H9 (cell line): ENCODE measurements around the gene GRB14. TPM values are rescaled to one million over a fixed set of nuclear protein-coding genes. Genes with fewer than 3 reads are reported as not detected.

Experiments used
- DNase-seq: peaks from one replicate; pipeline ENCODE4 v3.0.0-alpha.2; 2017
- H2AFZ ChIP-seq: one replicate; pipeline ENCODE4 v1.6.1; 2013; ENCODE audit warnings: mild to moderate bottlenecking, low read length, control low read depth, moderate library complexity
- H2AK5ac ChIP-seq: 2 replicates; pipeline ENCODE4 v1.6.1; 2013; ENCODE audit warnings: low read length, control low read depth, mixed read lengths; ENCODE audit not compliant: insufficient read length
- H2BK120ac ChIP-seq: one replicate; pipeline ENCODE4 v1.6.1; 2013; ENCODE audit warnings: low read depth, mild to moderate bottlenecking, low read length, control low read depth, inconsistent platforms; ENCODE audit not compliant: poor library complexity, severe bottlenecking
- H2BK12ac ChIP-seq: 2 replicates; pipeline ENCODE4 v1.6.1; 2013; ENCODE audit warnings: low read length, control low read depth, mixed read lengths, low read depth; ENCODE audit not compliant: insufficient read length
- H2BK15ac ChIP-seq: 2 replicates; pipeline ENCODE4 v1.6.1; 2013; ENCODE audit warnings: low read depth, low read length, control low read depth
- H2BK20ac ChIP-seq: one replicate; pipeline ENCODE4 v1.6.1; 2013; ENCODE audit warnings: low read depth, mild to moderate bottlenecking, low read length, control low read depth, inconsistent platforms; ENCODE audit not compliant: poor library complexity, severe bottlenecking
- H2BK5ac ChIP-seq: 2 replicates; pipeline ENCODE4 v1.6.1; 2013; ENCODE audit warnings: low read length, control low read depth, mixed read lengths; ENCODE audit not compliant: insufficient read length
- H3K14ac ChIP-seq: 2 replicates; pipeline ENCODE4 v1.6.1; 2013; ENCODE audit warnings: low read length, control low read depth; ENCODE audit not compliant: insufficient read depth
- H3K18ac ChIP-seq: 2 replicates; pipeline ENCODE4 v1.6.1; 2013; ENCODE audit warnings: low read depth, mild to moderate bottlenecking, mixed read lengths, low read length, control low read depth; ENCODE audit not compliant: insufficient read length
- H3K23ac ChIP-seq: 2 replicates; pipeline ENCODE4 v1.6.1; 2013; ENCODE audit warnings: low read length, control low read depth, mixed read lengths, low read depth; ENCODE audit not compliant: insufficient read length
- H3K23me2 ChIP-seq: 2 replicates; pipeline ENCODE4 v1.6.1; 2013; ENCODE audit warnings: low read depth, mild to moderate bottlenecking, mixed read lengths, low read length, control low read depth; ENCODE audit not compliant: insufficient read length, poor library complexity, severe bottlenecking
- H3K27ac ChIP-seq: 2 replicates; pipeline ENCODE4 v1.5.1; 2013; ENCODE audit warnings: low read length, control low read depth, mixed read lengths, low read depth; ENCODE audit not compliant: insufficient read length
- H3K27me3 ChIP-seq: 2 replicates; pipeline ENCODE4 v1.6.1; 2013; ENCODE audit warnings: low read length, control low read depth, inconsistent platforms; ENCODE audit not compliant: insufficient read depth
- H3K4ac ChIP-seq: 2 replicates; pipeline ENCODE4 v1.6.1; 2013; ENCODE audit warnings: low read depth, mild to moderate bottlenecking, control low read depth, inconsistent platforms, low read length, moderate library complexity
- H3K4me1 ChIP-seq: 2 replicates; pipeline ENCODE4 v1.6.1; 2013; ENCODE audit warnings: low read length, control low read depth, inconsistent platforms; ENCODE audit not compliant: insufficient read depth
- H3K4me2 ChIP-seq: 2 replicates; pipeline ENCODE4 v1.6.1; 2013; ENCODE audit warnings: low read length, control low read depth, mixed read lengths; ENCODE audit not compliant: insufficient read length, insufficient read depth
- H3K56ac ChIP-seq: 2 replicates; pipeline ENCODE4 v1.6.1; 2013; ENCODE audit warnings: low read depth, mild to moderate bottlenecking, mixed read lengths, low read length, control low read depth; ENCODE audit not compliant: insufficient read length
- H3K79me1 ChIP-seq: 2 replicates; pipeline ENCODE4 v1.6.1; 2013; ENCODE audit warnings: low read depth, mild to moderate bottlenecking, moderate library complexity, low read length, control low read depth, inconsistent platforms; ENCODE audit not compliant: insufficient read depth, poor library complexity, severe bottlenecking
- H3K79me2 ChIP-seq: 2 replicates; pipeline ENCODE4 v1.6.1; 2013; ENCODE audit warnings: low read length, control low read depth, inconsistent platforms; ENCODE audit not compliant: insufficient read depth
- H3K9ac ChIP-seq: 2 replicates; pipeline ENCODE4 v1.6.1; 2013; ENCODE audit warnings: low read length, control low read depth, mixed read lengths; ENCODE audit not compliant: insufficient read length; ENCODE audit errors: extremely low read depth
- H3K9me3 ChIP-seq: one replicate; pipeline ENCODE4 v1.6.1; 2013; ENCODE audit warnings: low read depth, low read length, inconsistent platforms; ENCODE audit not compliant: control insufficient read depth
- H3T11ph ChIP-seq: one replicate; pipeline ENCODE4 v1.6.1; 2013; ENCODE audit warnings: mild to moderate bottlenecking, low read length, control low read depth, inconsistent platforms
- H4K20me1 ChIP-seq: one replicate; pipeline ENCODE4 v1.6.1; 2013; ENCODE audit not compliant: control insufficient read depth, insufficient read length, insufficient read depth
- H4K5ac ChIP-seq: 2 replicates; pipeline ENCODE4 v1.6.1; 2013; ENCODE audit warnings: low read depth, mild to moderate bottlenecking, mixed read lengths, low read length, control low read depth; ENCODE audit not compliant: insufficient read length
- H4K8ac ChIP-seq: replicated peaks from 2 replicates; pipeline ENCODE4 v1.6.1; 2013; ENCODE audit warnings: low read length, control low read depth, mixed read lengths, low read depth; ENCODE audit not compliant: insufficient read length
- H4K91ac ChIP-seq: 2 replicates; pipeline ENCODE4 v1.6.1; 2013; ENCODE audit warnings: low read depth, mild to moderate bottlenecking, moderate library complexity, mixed read lengths, low read length, control low read depth; ENCODE audit not compliant: insufficient read length
- H3K27ac Mint-ChIP-seq, 3 experiments: 2 replicates in 2 of 3; 3 replicates in 1 of 3; pipeline ENCODE4 v1.8.0; 2020 to 2021; ENCODE audit warnings: mixed read lengths in 3 of 3, mild to moderate bottlenecking in 1 of 3, moderate library complexity in 1 of 3
- H3K27me3 Mint-ChIP-seq: 2 replicates; pipeline ENCODE4 v1.8.0; 2021; ENCODE audit warnings: low read depth, mild to moderate bottlenecking, moderate library complexity, mixed read lengths
- H3K36me3 Mint-ChIP-seq, 3 experiments: 2 replicates in 2 of 3; 3 replicates in 1 of 3; pipeline ENCODE4 v1.8.0; 2020 to 2021; ENCODE audit warnings: low read depth in 3 of 3, mixed read lengths in 3 of 3; ENCODE audit not compliant: insufficient read depth in 1 of 3
- H3K4me1 Mint-ChIP-seq, 2 experiments: 2 replicates each; pipeline ENCODE4 v1.8.0; 2020; ENCODE audit warnings: mixed read lengths in 2 of 2
- H3K4me3 Mint-ChIP-seq, 2 experiments: 2 replicates in 1 of 2; 3 replicates in 1 of 2; pipeline ENCODE4 v1.8.0; 2020 to 2021; ENCODE audit warnings: mild to moderate bottlenecking in 2 of 2, mixed read lengths in 2 of 2, moderate library complexity in 1 of 2
- H3K9me3 Mint-ChIP-seq, 2 experiments: 2 replicates in 1 of 2; 3 replicates in 1 of 2; pipeline ENCODE4 v1.8.0; 2020; ENCODE audit warnings: mild to moderate bottlenecking in 2 of 2, mixed read lengths in 2 of 2, moderate library complexity in 1 of 2
- CTCF ChIP-seq: fragments of 200-600 bp; sonication (generic); conservative IDR thresholded peaks from 3 replicates; pipeline ENCODE4 v1.8.0; 2021; ENCODE audit warnings: antibody characterized with exemption, mild to moderate bottlenecking
- WGBS: extraction: QIAGEN DNeasy Blood & Tissue Kit; methylation state at CpG from one replicate; pipeline ENCODE4 v1.1.7; 2013; ENCODE audit warnings: missing lambda C conversion rate, low lambda C conversion rate, mixed read lengths; ENCODE audit not compliant: insufficient read length; ENCODE audit errors: extremely low coverage; 5-methylcytosine and 5-hydroxymethylcytosine counted together
- total RNA-seq: library from RNA; stranded (reverse); gene quantifications from 2 replicates; pipeline ENCODE4 v1.2.1, GENCODE V29; 2021

GRB14 gene
- total RNA-seq, 1 experiment from 2014 or later, result 7.6 TPM

DNA sequence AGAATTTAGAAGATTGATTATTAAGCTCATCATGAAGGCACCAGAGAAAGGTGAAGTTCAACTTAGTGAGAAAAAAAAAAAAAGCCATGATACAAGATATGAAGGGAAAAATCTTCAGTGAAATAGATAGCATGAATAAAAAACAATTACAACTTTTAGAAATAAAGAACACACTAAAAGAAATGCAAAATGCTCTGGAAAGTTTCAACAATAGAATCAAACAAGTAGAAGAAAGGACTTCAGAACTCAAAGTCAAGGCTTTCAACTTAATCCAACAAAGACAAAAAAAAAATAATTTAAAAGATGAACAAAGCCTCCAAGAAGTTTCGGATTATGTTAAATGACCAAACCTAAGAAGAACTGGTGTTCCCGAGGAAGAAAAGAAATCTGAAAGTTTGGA lies 105.5 kb downstream of the GRB14 start:
- Histone ChIP-seq H2BK12ac (no peak overlapping the region), H3K27ac (no peak overlapping the region), H2BK15ac (no peak overlapping the region), H4K8ac (no peak overlapping the region), H3K4ac (no peak overlapping the region), H3K9me3 (no peaks in the 10 kb centered on the region), H3K14ac (no peak overlapping the region), H4K91ac (no peak overlapping the region), H2BK120ac (no peak overlapping the region), H4K20me1 (no peaks in the 10 kb centered on the region), H3K4me2 (no peak overlapping the region), H2AK5ac (no peak overlapping the region), H2BK20ac (no peak overlapping the region), H3K79me1 (no peaks in the 10 kb centered on the region), H3K18ac (no peak overlapping the region), H3K56ac (no peak overlapping the region), H3K79me2 (no peaks in the 10 kb centered on the region), H4K5ac (no peak overlapping the region), H3T11ph (no peak overlapping the region), H2AFZ (no peak overlapping the region), H3K9ac (no peak overlapping the region), H3K4me1 (no peaks in the 10 kb centered on the region), H3K27me3 (no peaks in the 10 kb centered on the region), H3K23ac (no peak overlapping the region), H3K23me2 (no peaks in the 10 kb centered on the region), H2BK5ac (no peak overlapping the region)
- Mint-ChIP-seq H3K4me1 (peaks cover 5 to 8% of the 10 kb centered on the region in 2 experiments; a peak in 3 of 4 replicates), H3K9me3 (peaks cover 21 to 22% of the 10 kb centered on the region in 2 experiments), H3K27me3 (no peaks in the 10 kb centered on the region), H3K4me3 (no peak overlapping the region), H3K27ac (no peak overlapping the region), H3K36me3 (peaks cover 32 to 48% (median 36%) of the 10 kb centered on the region in 3 experiments)
- TF ChIP-seq CTCF, result no peak
- DNase-seq, result no peak
- no CpG with 5 or more reads among the region's 2 CpGs for WGBS
